HG02759 (cell line): ENCODE results near the gene HPN.
"Not testable (repeated sequence)": the region's sequence is repeated elsewhere in the genome, so short reads cannot be mapped to it uniquely, and the experiment has no call there.

Experiments used
- ATAC-seq: cut with Tn5 transposase; IDR thresholded peaks from one replicate; pipeline ENCODE4 v1.9.1; 2021; ENCODE audit warnings: mild to moderate bottlenecking, moderate library complexity; ENCODE audit not compliant: unreplicated experiment

HPN gene

GRCh38 chr19:35041548-35042055 is at the start of gene HPN:
HPN (plus strand) TSS chr19:35041721; CDS start chr19:35042507, 786 bp downstream.
- no peak for ATAC-seq

GRCh38 chr19:34992582-34992981 is 48.9 kb upstream of the HPN start:
- not testable (repeated sequence) for ATAC-seq

- ATAC-seq: no peak
Measured at GRCh38 chr19:34994286-34994642, 47.3 kb upstream of the HPN start.

GRCh38 chr19:34994643-34995541 is 46.6 kb upstream of the HPN start:
- no peak for ATAC-seq

GRCh38 chr19:34995551-34995950 is 46.0 kb upstream of the HPN start:
- ATAC-seq: no peak

GRCh38 chr19:34997071-34997617 is 44.4 kb upstream of the HPN start:
- no peak for ATAC-seq

- ATAC-seq: not testable (repeated sequence)
Measured at GRCh38 chr19:34998224-34998623, 43.3 kb upstream of the HPN start.

GRCh38 chr19:34998777-34999497 is 42.6 kb upstream of the HPN start:
- ATAC-seq: no peak

- peak; percentile 62 for ATAC-seq
Measured at GRCh38 chr19:34999498-35000337, 41.8 kb upstream of the HPN start, which contains the start of gene GRAMD1A. GRAMD1A (plus strand) TSS chr19:35000323; CDS start chr19:35000479, 156 bp downstream.

GRCh38 chr19:35000338-35000646 is 41.2 kb upstream of the HPN start:
- peak; percentile 8 for ATAC-seq

GRCh38 chr19:35000647-35001501 is 40.6 kb upstream of the HPN start:
- peak; percentile 16 for ATAC-seq

- ATAC-seq: no peak
Measured at GRCh38 chr19:35002037-35002535, 39.4 kb upstream of the HPN start.

GRCh38 chr19:35004517-35005255 is 36.8 kb upstream of the HPN start:
- no peak for ATAC-seq

- no peak for ATAC-seq
Measured at GRCh38 chr19:35005256-35005977, 36.1 kb upstream of the HPN start.

GRCh38 chr19:35006007-35006341 is 35.5 kb upstream of the HPN start:
- not testable (repeated sequence) for ATAC-seq

- no peak for ATAC-seq
Measured at GRCh38 chr19:35006342-35006998, 35.1 kb upstream of the HPN start.

GRCh38 chr19:35006999-35007365 is 34.5 kb upstream of the HPN start:
- ATAC-seq: no peak

- not testable (repeated sequence) for ATAC-seq
Measured at GRCh38 chr19:35007427-35007826, 34.1 kb upstream of the HPN start.
